Measurements from ENCODE around the gene TMED6.
"Not testable (repeated sequence)": the region's sequence is repeated elsewhere in the genome, so short reads cannot be mapped to it uniquely, and the experiment has no call there.

TMED6 gene

DNA sequence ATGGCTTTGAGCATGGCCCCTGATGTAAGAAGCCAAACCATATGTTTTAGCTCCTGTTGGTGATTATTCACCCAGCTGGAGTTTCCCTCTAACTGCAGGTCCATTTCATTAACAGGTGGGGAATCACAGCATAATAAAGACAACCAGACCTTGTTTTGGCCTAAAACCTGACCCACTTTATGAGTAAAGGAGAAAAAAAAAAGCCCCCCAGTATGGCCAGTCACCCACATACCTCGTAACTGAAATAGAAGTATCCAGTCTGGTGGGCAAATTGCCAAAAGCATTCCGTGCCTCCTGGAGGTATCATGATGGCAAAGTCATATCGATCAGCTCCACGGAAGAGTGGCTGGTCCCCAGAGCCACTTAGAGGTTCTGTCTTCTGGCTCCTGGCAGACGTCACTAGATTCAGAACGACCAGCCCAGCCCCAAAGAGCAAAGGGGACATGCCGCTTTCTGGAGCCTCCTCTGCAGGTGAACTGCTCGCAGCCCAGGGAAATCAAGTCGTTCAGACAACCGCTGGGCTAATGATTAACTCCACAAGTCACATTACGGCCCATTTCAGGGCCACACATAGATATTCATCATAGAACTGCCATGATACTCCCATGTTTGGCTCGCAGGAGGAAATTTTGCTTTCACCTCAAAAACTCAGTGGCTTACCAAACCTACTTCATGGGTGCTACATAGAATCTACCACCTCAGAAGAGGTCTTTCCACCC lies at the start of gene TMED6:
Gene TMED6, minus strand, starts transcription at position 478 of the 719 bp plus-strand sequence. Its CDS starts 33 bp downstream, at position 445.
- DNase-seq, result no peak

DNA sequence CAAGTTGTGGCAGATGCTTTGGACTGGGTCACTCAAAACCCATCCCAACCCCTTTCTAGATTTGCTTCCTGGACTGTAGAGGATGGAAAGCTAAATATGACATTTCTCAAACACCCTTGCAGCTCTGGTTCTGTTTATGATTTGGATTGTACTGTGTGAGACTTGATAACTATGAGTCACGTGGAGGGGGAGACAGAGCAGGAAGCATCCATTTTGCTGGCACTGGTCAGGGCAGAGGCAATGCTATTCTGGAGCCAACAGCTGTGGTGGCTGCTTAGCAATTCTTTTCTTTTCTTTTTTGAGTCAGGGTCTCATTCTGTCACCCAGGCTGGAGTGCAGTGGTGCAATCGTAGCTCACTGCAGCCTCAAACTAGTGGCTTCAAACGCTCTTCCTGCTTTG lies 47.8 kb upstream of the TMED6 start:
- no peak for DNase-seq

DNA sequence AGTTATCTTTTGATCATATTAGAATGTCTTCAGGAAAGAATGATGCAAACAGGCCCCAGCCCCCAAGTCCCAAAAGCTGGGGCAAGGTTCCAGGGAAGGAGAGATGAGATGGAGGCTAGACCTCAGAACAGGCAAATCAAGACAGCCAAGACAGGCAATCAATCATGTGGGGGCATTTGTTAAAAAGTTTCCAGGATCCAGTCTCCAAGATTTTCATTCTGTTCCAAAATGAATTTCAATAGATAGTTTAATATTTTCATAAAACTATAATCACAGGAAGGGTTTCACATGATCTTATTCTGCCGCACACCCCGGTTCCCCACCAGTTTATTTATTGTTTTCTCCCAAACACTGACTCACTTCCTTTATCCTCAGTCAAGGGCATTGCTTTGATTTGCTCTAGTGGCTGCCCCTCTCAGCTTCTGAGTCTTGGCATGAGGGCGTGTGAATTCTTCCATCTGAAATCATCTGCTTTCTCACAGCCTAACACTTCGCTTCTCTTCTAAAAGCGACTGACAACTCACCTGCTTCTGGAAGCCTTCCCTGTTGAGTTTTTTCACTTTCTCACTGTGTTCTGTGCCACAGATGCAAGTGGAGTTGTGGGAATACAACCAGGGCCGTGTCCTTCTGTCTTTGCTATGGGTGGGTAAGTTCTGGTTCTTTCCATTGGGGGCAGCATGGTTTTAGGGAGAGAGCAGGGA lies 46.4 kb upstream of the TMED6 start:
- peak in 11 of 14 donors; percentile 2 to 63 (median 30) for DNase-seq

DNA sequence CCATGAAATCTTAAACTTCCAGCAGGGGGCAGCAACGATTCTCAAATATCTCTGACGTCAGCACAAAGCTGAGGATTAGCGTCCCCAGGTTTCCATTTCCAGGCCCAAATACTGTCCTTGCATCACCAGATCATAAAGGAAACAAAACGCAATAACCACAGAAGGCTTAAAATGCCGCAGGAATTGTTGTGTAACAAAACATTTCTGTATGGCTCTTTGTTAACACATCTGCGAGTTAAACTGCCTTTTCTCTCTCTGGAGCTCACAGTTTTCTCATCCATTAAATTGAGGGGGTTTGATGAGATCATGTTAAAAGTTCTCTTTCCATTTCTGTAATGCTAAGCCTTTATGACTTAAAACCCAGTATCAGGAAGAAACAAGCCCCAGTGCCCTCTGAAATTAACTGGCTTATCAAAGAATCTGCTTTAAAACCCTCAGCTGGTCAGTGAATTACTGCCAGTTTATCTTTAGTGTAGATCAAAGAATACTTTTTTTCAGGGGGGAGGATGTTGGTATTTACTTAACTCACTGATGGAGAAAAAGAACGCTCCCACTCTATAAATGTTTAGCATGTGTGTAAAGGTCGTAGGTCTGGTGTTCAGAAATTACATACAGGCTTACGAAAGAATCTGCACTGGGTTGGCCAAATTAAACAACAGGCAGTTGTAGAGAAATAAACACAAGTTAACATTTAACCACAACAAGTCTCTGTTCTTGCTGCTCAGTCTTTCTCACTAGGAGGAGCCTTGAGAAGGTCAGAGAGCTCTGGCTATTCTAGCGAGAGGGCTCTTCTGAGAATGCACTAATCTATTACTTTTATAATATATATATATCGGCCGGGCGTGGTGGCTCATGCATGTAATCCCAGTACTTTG lies 44.8 kb upstream of the TMED6 start:
- DNase-seq, result peak in 12 of 14 donors; percentile 9 to 71 (median 32)

DNA sequence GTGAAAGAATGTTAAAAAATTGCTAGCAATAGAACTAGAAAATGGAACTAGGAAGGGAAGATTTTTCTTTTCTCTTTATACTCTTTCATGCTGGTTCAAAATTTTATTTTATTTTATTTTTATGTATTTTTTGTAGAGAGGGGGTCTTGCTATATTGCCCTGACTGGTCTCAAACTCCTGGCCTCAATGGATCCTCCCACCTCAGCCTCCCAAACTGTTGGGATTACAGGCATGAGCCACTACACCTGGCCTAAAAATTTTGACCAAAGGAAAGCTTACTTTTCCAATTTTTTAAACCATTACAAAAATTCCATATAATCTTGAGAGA lies 44.2 kb upstream of the TMED6 start:
- DNase-seq, result no peak

DNA sequence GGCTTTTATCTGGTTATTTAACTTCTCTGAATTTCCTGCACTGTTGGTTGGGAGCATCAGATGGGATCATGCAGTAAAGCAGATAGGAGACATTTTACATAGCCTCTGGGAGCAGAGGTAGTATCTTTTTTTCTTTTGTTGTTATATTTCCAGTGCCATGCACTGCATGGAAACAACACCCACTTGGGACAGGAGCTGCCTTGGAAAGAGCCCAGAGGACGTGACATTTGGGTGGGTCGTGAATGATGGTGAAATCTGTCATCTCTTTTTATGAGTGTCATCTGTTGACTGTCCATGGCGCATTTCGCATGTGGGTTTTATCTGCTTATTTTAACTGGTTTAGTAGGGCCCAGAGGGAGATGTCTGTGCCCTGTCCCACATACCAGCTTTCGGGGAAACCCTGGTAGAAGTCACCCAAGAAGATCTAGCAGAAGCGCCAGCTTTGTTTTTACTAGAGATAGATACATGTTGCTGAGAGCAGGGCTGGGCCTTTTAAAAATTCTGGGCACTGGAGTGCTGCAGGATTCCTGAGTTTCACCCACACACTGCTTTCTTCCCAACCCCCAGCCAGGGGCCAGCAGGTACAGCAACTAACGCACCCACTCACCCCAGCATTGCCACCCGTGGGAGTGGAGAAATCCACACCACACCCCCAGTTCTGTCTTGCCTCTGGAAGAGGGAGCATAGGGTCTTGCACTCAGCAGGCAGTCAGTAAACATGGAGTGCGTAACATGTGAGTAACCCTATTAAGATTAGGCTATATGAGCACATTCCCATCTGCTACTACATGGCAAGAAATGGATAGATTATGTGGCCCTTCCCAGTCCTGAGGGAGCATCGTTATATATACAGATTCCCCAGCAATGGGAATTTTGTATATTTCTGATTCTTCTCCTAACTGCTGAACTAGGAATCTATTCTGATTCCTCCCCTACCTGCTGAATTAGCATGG lies 42.6 kb upstream of the TMED6 start:
- no peak for DNase-seq

DNA sequence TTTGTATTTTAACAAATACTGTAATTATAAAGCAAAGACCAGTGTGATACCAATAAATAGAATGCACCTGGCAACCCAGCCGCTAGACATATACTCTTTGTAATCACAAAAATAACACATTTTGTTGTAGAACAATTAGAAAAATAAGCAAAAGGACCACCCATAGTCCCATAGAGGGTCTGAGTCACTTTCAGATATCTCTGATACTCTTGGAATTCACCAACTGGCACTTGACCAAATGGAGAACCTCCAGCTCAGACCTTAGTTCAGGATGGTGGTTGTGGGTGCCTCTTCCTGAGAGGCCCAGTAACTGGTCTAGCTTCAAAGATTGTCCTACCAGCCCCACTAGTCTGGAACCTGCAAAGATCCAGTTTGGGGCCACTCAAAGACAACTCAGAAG lies 35.0 kb upstream of the TMED6 start:
- no peak for DNase-seq

DNA sequence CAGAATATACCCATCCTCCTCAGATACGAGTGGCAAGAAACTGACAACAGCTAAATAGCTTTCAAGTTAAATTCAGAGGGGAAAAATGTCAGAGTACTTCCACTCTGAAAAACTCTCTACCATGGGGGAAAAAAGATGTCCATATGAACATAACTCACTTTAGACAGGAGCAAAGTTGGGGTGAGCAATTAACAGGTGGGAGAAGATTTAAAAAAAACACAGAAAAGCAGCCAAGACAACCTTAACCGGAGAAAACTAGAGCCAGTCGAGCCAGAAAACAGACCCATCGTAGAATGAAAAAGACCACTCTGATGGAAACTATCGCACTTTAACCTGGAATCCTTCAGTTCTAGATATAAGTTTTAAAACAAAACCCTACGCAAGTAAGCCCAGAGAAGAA lies 33.4 kb upstream of the TMED6 start:
- DNase-seq, result no peak

DNA sequence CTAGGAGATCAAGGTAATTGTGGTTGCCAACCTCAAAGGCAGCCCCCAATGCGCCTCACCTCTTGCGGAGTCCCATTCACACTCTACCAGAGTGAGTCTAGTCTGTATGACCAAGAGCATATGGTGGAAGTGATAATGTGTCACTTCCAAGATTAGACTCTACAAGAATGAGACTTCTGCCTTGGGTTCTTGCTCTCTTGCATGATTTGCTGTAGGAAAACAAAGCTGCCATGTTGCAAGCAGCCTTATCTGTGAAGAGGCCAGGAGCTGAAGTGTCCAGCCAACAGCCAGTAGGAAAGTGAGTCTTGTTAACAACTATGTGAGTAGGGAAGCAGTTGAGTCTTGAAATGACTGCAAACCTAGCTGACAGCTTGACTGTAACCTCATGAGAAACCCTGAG lies 30.8 kb upstream of the TMED6 start:
- no peak for DNase-seq

DNA sequence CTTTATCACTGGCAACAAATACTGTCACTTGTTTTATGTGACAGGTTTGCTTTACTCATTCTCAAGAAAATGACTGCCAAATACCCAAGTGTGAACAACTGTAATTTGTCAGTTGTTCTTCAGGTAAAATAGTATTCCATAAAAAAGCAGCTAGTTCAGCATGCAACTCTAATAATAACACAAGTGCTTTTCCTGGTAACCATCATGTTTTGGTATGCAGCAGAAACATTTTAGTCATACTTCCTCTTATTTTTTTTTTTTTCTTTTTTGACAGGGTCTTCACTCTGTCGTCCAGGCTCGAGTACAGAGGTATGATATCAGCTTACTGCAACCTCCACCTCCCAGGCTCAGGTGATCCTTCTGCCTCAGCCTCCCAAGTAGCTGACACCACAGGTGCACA lies 29.6 kb upstream of the TMED6 start:
- DNase-seq, result no peak

DNA sequence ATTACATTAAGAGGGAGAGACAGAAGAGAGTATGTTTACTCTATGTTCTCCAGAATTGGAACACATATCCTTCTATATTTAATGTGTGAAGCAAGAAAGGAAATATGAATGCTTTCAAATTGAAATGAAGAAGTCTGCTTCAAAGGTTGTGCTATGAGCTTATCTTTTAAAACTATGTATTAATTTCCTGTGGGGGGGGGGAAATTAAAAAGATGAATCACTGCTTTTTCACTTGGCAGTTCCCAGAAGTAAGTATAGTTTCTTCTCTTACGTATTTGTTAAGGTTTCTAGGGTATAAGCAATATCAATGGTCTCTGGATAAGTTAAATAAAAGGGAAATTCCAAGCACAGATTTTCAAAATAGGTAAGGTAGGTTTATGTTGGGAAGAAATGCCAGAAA lies 27.2 kb upstream of the TMED6 start:
- DNase-seq, result no peak

DNA sequence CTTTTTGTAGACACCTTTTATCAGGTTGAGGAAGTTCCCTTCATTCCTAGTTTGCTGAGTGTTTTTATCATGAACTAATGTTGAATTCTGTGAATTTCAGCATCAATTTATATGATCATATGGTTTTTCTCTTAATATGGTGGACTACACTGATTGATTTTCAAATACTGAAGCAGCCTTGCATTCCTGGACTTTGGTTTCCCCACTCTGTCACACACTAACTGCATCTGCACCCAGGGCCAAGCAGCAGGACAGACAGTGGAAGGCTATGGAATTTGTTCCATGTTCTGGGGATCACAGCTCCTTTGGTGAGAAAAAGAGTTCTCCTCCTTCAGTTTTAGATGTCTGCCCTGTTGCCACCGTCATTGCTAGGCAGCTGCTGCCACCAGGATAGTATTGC lies 26.4 kb upstream of the TMED6 start:
- DNase-seq, result no peak

DNA sequence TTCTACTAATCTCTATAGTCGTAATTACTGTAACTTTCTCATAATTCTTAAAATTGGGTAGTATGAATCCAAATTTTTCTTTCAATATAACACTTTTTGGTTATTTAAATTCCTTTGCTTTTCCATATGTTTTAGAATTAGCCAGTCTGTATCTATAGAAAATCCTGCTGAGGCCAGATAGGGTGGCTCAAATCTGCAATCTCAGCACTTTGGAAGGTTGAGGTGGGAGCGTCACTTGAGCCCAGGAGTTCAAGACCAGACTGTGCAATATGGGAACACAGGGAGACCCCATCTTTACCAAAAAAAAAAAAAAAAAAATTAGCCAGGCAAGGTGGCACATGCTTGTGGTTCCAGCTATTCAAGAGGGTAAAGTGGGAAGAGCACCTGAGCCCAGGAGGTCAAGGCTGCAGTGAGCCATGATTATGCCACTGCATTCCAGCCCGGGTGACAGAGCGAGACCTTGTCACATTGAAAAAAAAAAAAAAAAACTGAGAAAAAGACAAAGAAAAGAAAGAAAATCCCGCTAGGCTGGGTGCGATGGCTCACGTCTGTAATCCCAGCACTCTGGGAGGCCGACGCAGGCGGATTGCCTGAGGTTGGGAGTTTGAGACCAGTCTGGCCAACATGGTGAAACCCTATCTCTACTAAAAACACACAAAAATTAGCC lies 24.9 kb upstream of the TMED6 start:
- DNase-seq, result no peak

DNA sequence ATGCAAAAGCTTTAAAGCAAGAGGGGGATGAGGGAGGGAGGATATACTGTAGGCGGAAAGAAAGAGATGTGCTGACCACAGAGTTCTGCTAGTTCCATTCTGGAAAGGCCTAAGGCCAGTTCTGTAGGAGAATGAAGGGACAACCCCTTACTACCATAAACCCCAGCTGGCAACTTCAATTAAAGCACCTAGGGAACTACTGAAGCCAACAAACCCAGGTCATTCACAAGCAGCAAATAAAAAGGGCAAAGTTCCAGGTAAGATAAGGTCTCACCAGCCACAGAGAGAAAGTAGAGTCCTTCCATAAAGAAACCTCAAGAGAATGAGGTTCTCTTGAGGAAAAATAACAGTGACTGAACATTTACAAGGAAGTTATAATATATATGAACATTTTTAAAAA lies 21.4 kb upstream of the TMED6 start:
- no peak for DNase-seq

DNA sequence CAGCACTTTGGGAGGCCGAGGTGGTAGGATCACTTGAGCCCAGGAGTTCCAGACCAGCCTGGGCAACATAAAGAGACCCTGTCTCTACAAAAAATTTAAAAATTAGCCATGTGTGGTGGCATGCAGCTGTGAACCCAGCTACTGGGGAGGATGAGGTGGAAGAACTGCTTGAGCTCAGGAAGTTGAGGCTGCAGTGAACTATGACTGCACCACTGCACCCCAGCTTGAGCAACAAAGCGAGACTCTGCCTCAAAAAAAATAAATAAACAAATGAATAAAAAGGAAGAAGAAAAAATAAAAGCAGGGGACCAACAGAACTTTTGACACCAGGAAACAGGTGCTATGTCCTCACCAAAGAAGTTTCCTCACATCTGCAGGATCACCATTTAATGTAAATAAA lies 20.0 kb upstream of the TMED6 start:
- DNase-seq, result no peak

DNA sequence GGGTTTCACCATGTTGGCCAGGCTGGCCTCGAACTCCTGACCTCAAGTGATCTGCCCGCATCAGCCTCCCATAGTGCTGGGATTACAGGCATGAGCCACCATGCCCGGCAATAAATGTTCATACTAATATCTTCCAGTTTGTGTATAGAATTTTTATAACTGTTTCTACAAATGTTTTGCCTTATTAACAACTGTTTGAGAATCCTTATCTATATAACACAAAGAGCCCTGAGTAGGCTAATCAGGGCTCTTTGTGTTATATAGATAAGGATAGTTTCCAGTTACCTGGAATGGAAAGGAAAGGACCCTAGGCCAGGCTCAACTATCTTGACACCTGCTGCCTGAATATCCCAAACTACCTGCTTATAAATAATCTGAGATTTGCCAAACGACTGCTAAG lies 17.3 kb upstream of the TMED6 start:
- no peak for DNase-seq

DNA sequence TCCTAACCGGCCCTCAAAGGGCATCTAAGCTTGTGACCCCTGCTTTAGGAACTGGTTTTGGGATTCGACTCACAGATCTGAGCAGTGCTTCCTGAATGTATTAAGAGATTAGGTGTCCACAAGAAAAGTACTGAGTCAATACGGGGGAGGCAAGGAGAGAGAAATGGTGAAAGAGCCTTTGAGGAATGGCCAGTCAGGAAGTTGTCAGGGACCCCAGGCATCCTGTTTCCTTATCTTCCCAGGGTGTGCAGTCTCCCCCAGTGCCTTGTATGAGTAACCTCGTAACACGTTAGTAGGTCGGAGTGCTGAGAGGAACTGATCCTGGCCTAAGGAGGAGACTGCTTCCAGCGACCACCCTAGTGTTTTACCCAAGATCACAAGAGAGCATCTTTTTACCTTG lies 16.4 kb upstream of the TMED6 start:
- DNase-seq, result no peak

DNA sequence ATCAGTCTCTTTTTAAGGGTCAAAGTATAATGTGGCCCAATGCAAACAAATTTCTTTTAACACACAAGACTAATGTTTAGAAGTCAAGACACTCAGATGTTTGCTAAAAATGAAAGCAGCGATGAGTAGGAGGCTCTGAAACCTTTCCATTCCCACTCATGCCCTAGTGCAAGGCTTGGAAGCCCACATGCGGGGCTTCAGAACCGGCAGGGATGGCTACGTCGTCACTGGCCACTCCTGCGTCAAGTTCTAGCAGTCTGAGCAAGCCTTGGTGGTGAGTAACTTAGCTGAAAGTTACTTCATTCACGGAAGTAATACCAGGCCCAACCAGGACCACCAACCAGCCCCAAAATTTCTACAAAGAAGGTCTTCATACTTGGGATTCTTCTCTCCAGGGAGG lies 14.8 kb upstream of the TMED6 start:
- DNase-seq, result no peak

DNA sequence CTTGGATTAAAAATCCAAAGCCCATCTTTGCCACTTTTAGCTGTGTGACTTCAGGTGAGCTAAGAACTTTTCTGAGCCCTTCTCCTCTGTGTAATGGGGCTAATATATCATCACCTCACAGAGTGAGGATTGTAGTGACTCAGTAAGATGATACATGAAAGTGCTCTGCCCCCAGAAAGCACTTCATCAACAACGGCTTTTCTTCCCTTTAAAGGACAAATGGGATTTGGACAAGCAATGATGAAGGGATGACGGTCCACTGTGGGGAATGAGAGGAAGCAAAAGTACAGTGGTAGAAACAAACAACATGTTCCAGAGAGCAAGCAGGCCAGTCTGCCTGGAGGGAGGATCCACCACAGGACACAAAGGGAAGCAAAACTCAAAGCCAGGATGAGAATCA lies 14.3 kb upstream of the TMED6 start:
- DNase-seq, result no peak

DNA sequence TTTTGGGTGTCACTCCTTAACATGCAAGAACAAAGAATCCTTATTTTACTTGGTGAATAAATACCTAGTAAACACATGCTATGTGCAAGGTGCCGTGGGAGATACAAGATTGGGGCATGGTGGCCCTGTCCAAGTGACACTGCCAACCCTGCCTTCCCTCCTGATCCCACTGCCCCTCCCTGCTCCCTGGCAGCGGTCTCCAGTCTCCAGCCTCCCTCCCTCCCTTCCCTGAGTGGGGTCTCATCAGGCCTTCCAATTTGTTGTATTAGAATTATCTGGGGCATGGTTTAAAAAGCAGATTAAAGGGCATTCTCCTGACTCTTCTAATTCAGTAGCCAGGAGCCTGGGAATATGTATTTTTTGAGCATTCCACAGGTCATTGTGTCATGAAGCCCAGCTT lies 12.5 kb upstream of the TMED6 start:
- DNase-seq, result no peak

DNA sequence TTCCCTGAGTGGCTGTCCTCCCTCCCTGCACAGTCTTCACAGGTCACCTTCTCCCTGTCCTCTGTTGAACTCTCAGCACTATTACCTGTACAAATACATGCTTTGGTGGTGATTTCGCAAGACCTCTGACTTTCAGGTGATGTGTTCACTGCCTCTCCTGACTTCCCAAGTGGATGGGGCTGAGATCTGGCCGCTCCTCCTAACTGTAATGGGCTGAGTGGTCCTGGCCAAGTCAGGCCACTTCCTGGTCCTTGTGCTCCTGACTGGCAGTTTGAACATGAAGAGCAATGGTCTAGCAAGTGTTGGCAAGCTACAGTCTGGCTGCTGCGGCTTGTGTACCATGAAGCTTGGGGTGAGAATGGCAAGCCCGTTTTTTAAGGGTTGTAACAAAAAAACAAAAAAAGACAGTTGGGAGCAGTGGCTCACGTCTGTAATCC lies 11.7 kb upstream of the TMED6 start:
- DNase-seq, result no peak

DNA sequence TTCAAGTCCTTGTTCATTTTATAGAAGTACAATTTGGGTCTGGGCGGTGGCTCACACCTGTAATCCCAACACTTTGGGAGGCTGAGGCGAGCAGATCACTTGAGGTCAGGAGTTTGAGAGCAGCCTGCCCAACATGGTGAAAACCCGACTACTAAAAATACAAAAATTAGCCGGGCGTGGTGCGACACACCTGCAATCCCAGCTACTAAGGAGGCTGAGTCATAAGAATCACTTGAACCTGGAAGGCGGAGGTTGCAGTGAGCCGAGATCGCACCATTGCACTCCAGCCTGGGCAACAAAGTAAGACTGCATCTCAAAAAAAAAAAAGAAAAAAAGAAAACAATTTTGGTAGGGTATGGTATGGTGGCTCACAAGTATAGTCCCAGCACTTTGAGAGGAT lies 8.5 kb upstream of the TMED6 start:
- not testable (repeated sequence) for DNase-seq
